ENCODE measurements around the gene VIPR2. TPM values are rescaled to one million over a fixed set of nuclear protein-coding genes. Genes with fewer than 3 reads are reported as not detected.
"Not testable (repeated sequence)": the region's sequence is repeated elsewhere in the genome, so short reads cannot be mapped to it uniquely, and the experiment has no call there.

Gene VIPR2
- total RNA-seq, 2 donors from 2014 or later: 10.9 to 18.2 TPM

GRCh38 chr7:159007996-159008389 is 136.7 kb downstream of the VIPR2 start:
- intact Hi-C loops (cut with DNase I): no loop called here
- no peak for TF ChIP-seq POLR2A (IDR thresholded peaks at IDR 0.05)
- TF ChIP-seq CTCF (IDR thresholded peaks at IDR 0.05): no peak
- H3K36me3 ChIP-seq (replicated peaks in 1 of 2; ENCODE audit: insufficient read depth in 1 of 2, low read depth in 2 of 2): no peaks in the 10 kb centered on the region
- H3K27me3 ChIP-seq: no peaks in the 10 kb centered on the region
- peaks cover 11% of the 10 kb centered on the region for H3K4me1 ChIP-seq
- no peak overlapping the region for H3K4me3 ChIP-seq
- no peaks in the 10 kb centered on the region for H3K9me3 ChIP-seq
- 48 to 55% methylated on average over 5 of the region's 5 CpGs for WGBS, 2 donors
- no peak overlapping the region for H3K27ac ChIP-seq
- DNase-seq (peak in 1 of 4 donors; percentile 45), ATAC-seq (no peak)

GRCh38 chr7:159007364-159007995 is 137.2 kb downstream of the VIPR2 start:
- Histone ChIP-seq H3K4me3 (no peak overlapping the region), H3K27me3 (no peaks in the 10 kb centered on the region), H3K36me3 (replicated peaks in 1 of 2; ENCODE audit: insufficient read depth in 1 of 2, low read depth in 2 of 2) (no peaks in the 10 kb centered on the region), H3K9me3 (no peaks in the 10 kb centered on the region), H3K27ac (no peak overlapping the region), H3K4me1 (peaks cover 6% of the 10 kb centered on the region)
- TF ChIP-seq CTCF (IDR thresholded peaks at IDR 0.05) (no peak), POLR2A (IDR thresholded peaks at IDR 0.05) (no peak)
- intact Hi-C loops (cut with DNase I): no loop called here
- 90 to 92% methylated on average over 19 of the region's 19 CpGs for WGBS, 2 donors
- no peak for DNase-seq
- no peak for ATAC-seq

GRCh38 chr7:159006610-159007130 is 138.0 kb downstream of the VIPR2 start:
- TF ChIP-seq CTCF (IDR thresholded peaks at IDR 0.05): no peak
- TF ChIP-seq POLR2A (IDR thresholded peaks at IDR 0.05): no peak
- intact Hi-C loops (cut with DNase I): no loop called here

GRCh38 chr7:159006022-159006609 is 138.6 kb downstream of the VIPR2 start:
- H3K4me1 ChIP-seq; H3K4me3 ChIP-seq; H3K27ac ChIP-seq; H3K9me3 ChIP-seq; ATAC-seq; intact Hi-C loops (cut with DNase I); DNase-seq; H3K27me3 ChIP-seq; H3K36me3 ChIP-seq (replicated peaks in 1 of 2; ENCODE audit: insufficient read depth in 1 of 2, low read depth in 2 of 2): not testable (repeated sequence)
- WGBS, 2 donors: no CpG with 5 or more reads among the region's 69 CpGs

More at GRCh38 chr7:159006610-159007130, 138.0 kb downstream of the VIPR2 start:
- H3K27me3 ChIP-seq: no peaks in the 10 kb centered on the region
- WGBS, 2 donors: 81 to 83% methylated on average over 19 to 21 of the region's 31 CpGs
- H3K4me3 ChIP-seq: no peak overlapping the region
- no peaks in the 10 kb centered on the region for H3K36me3 ChIP-seq (replicated peaks in 1 of 2; ENCODE audit: insufficient read depth in 1 of 2, low read depth in 2 of 2)
- H3K27ac ChIP-seq: no peak overlapping the region
- peak in 1 of 4 donors; percentile 87 for DNase-seq
- H3K9me3 ChIP-seq: no peaks in the 10 kb centered on the region
- H3K4me1 ChIP-seq: no peaks in the 10 kb centered on the region
- no peak for ATAC-seq

- H3K27me3 ChIP-seq: no peaks in the 10 kb centered on the region
- intact Hi-C loops (cut with DNase I): no loop called here
- H3K36me3 ChIP-seq (replicated peaks in 1 of 2; ENCODE audit: insufficient read depth in 1 of 2, low read depth in 2 of 2): no peaks in the 10 kb centered on the region
- H3K4me1 ChIP-seq: no peaks in the 10 kb centered on the region
- TF ChIP-seq POLR2A (IDR thresholded peaks at IDR 0.05) (no peak), CTCF (IDR thresholded peaks at IDR 0.05) (no peak)
- no peak for DNase-seq
- 70 to 82% methylated on average over 13 to 16 of the region's 18 CpGs for WGBS, 2 donors
- no peak for ATAC-seq
- no peaks in the 10 kb centered on the region for H3K9me3 ChIP-seq
- H3K4me3 ChIP-seq: no peak overlapping the region
- H3K27ac ChIP-seq: no peak overlapping the region
These were observed 139.0 kb downstream of the VIPR2 start for GRCh38 chr7:159005618-159006017.
